ENCODE measurements around the gene BPIFB6. TPM values are rescaled to one million over a fixed set of nuclear protein-coding genes. Genes with fewer than 3 reads are reported as not detected.

Gene BPIFB6
- total RNA-seq, 3 donors from 2014 or later = not detected

DNA sequence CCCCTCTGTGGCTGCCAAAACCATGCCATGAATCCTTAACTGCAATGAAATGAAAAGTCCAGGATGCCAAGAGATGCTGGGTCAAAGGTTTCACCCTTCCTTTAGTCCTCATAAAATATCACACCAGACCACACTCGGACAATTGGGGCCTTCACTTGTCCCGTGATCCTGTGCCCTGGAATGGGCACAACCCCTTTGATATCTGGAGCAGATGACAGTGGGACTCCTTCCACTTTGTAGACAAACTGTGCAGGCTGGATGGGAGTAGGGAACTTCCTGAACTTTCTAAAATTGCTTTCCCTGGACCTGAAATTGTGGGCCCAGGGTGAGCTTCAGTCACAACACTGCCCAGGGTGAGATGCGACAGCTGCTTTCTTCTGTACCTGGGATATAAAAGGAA is 9.6 kb upstream of the BPIFB6 start:
- Histone ChIP-seq H3K9me3 (no peaks in the 10 kb centered on the region), H3K4me1 (ENCODE audit: low read depth) (no peaks in the 10 kb centered on the region), H3K36me3 (ENCODE audit: low read depth) (no peaks in the 10 kb centered on the region), H3K4me3 (no peak overlapping the region)
- ATAC-seq (no peak), DNase-seq (no peak)
- intact Hi-C loops (cut with DNase I, micrococcal nuclease) = no loop called here
- TF ChIP-seq, protein P1, sequence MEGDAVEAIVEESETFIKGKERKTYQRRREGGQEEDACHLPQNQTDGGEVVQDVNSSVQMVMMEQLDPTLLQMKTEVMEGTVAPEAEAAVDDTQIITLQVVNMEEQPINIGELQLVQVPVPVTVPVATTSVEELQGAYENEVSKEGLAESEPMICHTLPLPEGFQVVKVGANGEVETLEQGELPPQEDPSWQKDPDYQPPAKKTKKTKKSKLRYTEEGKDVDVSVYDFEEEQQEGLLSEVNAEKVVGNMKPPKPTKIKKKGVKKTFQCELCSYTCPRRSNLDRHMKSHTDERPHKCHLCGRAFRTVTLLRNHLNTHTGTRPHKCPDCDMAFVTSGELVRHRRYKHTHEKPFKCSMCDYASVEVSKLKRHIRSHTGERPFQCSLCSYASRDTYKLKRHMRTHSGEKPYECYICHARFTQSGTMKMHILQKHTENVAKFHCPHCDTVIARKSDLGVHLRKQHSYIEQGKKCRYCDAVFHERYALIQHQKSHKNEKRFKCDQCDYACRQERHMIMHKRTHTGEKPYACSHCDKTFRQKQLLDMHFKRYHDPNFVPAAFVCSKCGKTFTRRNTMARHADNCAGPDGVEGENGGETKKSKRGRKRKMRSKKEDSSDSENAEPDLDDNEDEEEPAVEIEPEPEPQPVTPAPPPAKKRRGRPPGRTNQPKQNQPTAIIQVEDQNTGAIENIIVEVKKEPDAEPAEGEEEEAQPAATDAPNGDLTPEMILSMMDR (IDR thresholded peaks at IDR 0.05) = no peak

DNA sequence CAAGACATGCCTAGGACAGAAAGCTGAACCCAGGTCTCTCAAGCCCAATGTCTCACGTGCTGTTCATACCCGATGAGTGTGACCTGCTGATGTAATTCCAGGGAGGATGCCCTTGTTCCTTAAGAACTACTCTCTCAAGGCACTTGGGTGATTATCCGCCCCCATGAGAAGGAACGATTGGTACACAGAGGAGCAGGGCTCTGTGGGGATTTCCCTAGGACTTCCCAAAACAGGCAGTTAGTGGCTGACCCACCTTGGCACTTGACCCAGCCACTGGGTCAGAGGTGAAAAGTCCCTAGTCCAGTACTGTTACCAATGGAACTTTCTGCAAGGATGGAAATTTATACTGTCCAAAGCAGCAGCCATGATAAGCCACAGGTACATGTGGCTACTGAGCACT is 9.2 kb upstream of the BPIFB6 start:
- TF ChIP-seq, protein P1 (IDR thresholded peaks at IDR 0.05) = no peak
- DNase-seq (no peak), ATAC-seq (no peak)
- H3K9me3 ChIP-seq = no peaks in the 10 kb centered on the region
- no peaks in the 10 kb centered on the region for H3K36me3 ChIP-seq (ENCODE audit: low read depth)
- no peak overlapping the region for H3K4me3 ChIP-seq
- intact Hi-C loops (cut with DNase I, micrococcal nuclease) = no loop called here
- H3K4me1 ChIP-seq (ENCODE audit: low read depth) = no peaks in the 10 kb centered on the region

DNA sequence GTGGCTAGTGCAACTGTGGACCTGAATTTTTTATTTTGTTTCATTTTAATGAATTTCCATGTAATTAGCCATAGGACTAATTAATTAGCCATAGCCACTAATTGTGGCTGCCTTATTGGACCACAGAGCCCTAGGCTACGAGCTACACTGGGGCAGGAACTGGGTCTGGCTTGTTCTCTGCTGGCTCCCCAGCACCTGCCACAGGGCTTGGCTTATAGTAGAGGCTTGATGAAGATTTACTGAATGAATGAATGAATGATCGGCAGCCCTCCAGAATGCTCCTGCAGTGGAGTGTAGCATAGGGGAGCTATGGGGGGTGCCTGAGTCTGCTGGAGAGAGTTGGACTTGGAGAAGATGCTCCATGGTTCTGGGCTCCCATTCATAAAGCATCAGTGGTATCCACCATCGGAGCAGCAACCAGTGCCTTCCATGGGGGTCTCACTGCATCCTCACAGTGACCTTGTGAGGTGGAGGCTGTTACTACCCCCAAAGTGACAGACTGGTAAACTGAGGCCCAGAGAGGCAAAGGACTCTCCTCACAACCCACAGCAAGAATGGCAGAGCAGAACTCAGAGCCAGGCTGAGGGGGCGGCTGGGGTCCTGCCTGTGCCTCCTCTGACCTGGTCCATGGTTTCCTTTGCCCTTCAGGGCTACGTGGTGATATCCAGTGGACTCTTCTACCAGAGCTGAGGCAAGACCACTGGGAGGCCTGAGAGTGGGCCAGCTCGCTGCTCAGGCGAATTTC is 8.6 kb upstream of the BPIFB6 start:
- no peak for DNase-seq
- no peaks in the 10 kb centered on the region for H3K4me1 ChIP-seq (ENCODE audit: low read depth)
- TF ChIP-seq, protein P1 (IDR thresholded peaks at IDR 0.05) = no peak
- intact Hi-C loops (cut with DNase I, micrococcal nuclease) = no loop called here
- no peak overlapping the region for H3K4me3 ChIP-seq
- H3K36me3 ChIP-seq (ENCODE audit: low read depth) = no peaks in the 10 kb centered on the region
- no peaks in the 10 kb centered on the region for H3K9me3 ChIP-seq
- ATAC-seq = no peak

DNA sequence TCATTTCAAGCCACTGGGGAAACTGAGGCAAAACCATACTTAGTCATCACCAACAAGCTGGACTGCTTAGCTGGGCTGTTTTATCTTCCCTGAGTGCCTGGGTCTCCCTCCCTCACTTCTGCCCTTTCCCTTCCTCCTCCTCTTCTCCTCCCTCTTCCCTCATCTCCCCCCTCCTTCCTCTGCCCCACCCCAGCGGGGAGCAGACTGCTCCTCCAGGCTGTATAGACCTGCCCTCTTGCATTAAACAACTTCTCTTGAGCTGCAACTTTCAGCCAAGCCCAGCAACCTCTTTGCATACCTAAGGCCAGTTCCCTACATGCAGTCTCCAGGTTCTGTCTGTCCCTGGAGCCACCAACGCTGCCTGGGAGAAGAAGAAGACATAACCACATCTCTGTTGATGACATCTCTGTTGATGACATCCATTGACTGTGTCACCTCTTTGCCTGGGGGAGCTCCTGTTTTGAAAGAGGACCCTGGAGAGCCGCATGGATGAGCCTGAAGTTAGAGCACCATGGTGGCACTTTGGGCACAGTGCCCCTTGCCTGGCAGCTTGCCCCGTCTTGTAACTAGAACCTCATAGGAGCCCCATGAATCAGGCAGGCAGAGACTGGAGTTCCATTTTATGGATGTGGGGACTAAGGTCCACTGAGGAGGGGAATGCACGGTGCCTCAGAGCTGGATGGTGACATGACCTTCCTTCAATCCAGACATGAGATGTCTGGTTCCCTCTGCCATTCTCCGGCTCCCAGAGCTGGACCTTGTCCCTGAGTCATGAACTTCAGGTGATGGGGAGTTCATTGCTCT is 7.8 kb upstream of the BPIFB6 start:
- H3K4me3 ChIP-seq = no peak overlapping the region
- H3K9me3 ChIP-seq = no peaks in the 10 kb centered on the region
- intact Hi-C loops (cut with DNase I, micrococcal nuclease) = no loop called here
- DNase-seq (no peak), ATAC-seq (no peak)
- no peaks in the 10 kb centered on the region for H3K4me1 ChIP-seq (ENCODE audit: low read depth)
- no peaks in the 10 kb centered on the region for H3K36me3 ChIP-seq (ENCODE audit: low read depth)
- TF ChIP-seq, protein P1 (IDR thresholded peaks at IDR 0.05) = no peak

DNA sequence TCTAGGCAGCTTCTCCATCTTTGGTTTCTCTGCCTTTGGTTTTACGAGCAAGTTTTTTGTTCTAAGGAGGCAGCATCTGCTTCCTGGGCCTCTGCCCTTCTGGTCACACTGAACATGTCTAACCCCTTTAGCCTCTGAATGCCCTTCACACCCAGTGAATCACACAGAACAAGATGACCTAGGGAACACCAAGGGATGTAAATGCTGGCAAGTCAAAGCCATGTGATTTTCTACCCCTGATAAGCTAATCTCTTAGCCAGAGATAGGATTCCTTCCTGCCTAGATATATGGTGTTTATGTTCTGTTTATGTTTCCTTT is 7.2 kb upstream of the BPIFB6 start:
- H3K4me1 ChIP-seq (ENCODE audit: low read depth) = no peaks in the 10 kb centered on the region
- H3K36me3 ChIP-seq (ENCODE audit: low read depth) = no peaks in the 10 kb centered on the region
- intact Hi-C loops (cut with DNase I, micrococcal nuclease) = no loop called here
- H3K9me3 ChIP-seq = no peaks in the 10 kb centered on the region
- no peak overlapping the region for H3K4me3 ChIP-seq
- no peak for ATAC-seq
- DNase-seq = no peak
- TF ChIP-seq, protein P1 (IDR thresholded peaks at IDR 0.05) = no peak

All from mucosa of descending colon (tissue), 3 donors.